Body of pancreas (tissue), 4 donors: Measurements from ENCODE around the gene PRMT7. TPM values are rescaled to one million over a fixed set of nuclear protein-coding genes. Genes with fewer than 3 reads are reported as not detected.

ENCODE experiments used
- ATAC-seq: fragments of 150-250 bp; one replicate; pipeline ENCODE4 v1.9.1; 2016
- DNase-seq, 4 donors: peaks; one replicate each; pipeline ENCODE4 v3.0.0-alpha.2; 2019
- H3K27ac ChIP-seq, 4 donors: fragments of 200-600 bp; sonication (generic); 1 replicate in 3 of 4; 2 replicates in 1 of 4; pipeline versions ENCODE4 v1.5.1 to v1.6.1; 2016 to 2019; ENCODE audit warnings: mild to moderate bottlenecking in 1 of 4, mixed read lengths in 1 of 4, moderate library complexity in 1 of 4
- H3K27me3 ChIP-seq, 2 donors: fragments of 200-600 bp; sonication (generic); one replicate each; pipeline ENCODE4 v1.6.0; 2016; ENCODE audit warnings: mild to moderate bottlenecking in 1 of 2
- H3K36me3 ChIP-seq, 2 donors: fragments of 200-600 bp; sonication (generic); replicated peaks in 1 of 2; 2 replicates each; pipeline ENCODE4 v1.5.1; 2016; ENCODE audit warnings: low read depth in 2 of 2; ENCODE audit not compliant: insufficient read depth in 1 of 2
- H3K4me1 ChIP-seq: fragments of 200-600 bp; sonication (generic); one replicate; pipeline ENCODE4 v1.6.0; 2016
- H3K4me3 ChIP-seq, 2 donors: fragments of 200-600 bp; sonication (generic); 1 replicate in 1 of 2; 2 replicates in 1 of 2; pipeline ENCODE4 v1.5.1; 2016 to 2019
- H3K9me3 ChIP-seq, 3 donors: fragments of 200-600 bp; sonication (generic); 1 replicate in 2 of 3; 2 replicates in 1 of 3; pipeline ENCODE4 v1.5.1; 2016
- POLR2A ChIP-seq, 3 donors: fragments of 450-650 bp; IDR thresholded peaks; one replicate each; pipeline ENCODE4 v1.6.1; 2016; ENCODE audit warnings: antibody characterized with exemption in 3 of 3, mild to moderate bottlenecking in 2 of 3
- WGBS, 2 donors: methylation state at CpG; one replicate each; pipeline ENCODE4 v1.1.5; 2017; 5-methylcytosine and 5-hydroxymethylcytosine counted together
- intact Hi-C: fragments of 100-400 bp; cut with DNase I; formaldehyde crosslinking; loops from one replicate; pipeline ENCODE4 v1.15.1; 2023
- total RNA-seq, 2 donors: library from RNA; depleted of rRNA; stranded (reverse); fragments of >200 nt; gene quantifications; one replicate each; pipeline ENCODE4 v1.1.0, GENCODE V29; 2016
- TF ChIP-seq, protein P1 (sequence below), 7 experiments: fragments of 450-650 bp in 4 of 7; fragments of 200-600 bp in 3 of 7; sonication (generic) in 3 of 7; IDR thresholded peaks; one replicate each; pipeline ENCODE4 v1.5.1; 2016 to 2019; ENCODE audit warnings: antibody characterized with exemption in 7 of 7

PRMT7 gene
- total RNA-seq, 2 donors from 2014 or later, result 27.4 to 35.8 TPM

DNA sequence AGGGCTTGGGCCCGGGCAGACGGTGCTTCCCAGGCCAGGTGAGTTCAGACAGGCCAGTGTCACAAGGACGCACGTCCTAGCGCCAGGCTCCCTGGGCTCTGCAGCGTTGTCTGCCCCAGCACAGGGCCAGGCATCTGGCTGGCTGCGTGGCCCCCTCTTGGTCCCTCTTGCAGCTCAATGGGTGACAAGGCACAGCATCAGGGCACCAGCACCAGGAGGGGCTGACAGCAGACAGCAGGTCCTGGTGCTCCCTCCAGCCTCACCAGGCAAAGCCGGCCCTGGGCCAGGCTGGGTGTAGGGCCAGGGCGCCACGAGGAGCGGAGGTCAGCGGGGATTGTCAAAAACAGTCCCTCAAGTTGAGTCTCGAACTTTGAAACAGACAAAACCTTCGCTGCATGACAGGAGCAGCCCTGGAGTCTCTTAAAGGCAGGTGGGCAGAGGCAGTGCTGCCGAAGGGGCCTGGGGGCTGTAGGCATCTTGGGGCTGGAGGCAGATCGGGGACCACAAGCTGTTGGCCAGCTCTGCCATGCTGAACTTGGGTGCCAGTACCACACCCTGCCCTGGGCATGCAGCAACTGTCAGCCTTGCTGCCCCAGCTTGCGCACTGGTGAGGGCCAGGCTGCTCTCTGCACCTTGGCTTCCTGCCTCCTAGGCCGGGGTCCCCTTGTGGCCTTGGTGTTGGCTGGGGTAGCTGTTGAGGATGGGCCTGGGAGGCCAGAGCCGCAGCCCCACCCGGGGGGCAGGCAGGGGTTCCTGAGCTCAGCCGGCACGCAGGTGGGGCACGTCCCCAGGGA, 48.8 kb downstream of the PRMT7 start:
- no peaks in the 10 kb centered on the region for H3K9me3 ChIP-seq
- H3K4me1 ChIP-seq, result no peaks in the 10 kb centered on the region
- intact Hi-C loops, result no loop called here
- H3K4me3 ChIP-seq, result no peak overlapping the region
- H3K27me3 ChIP-seq, result no peaks in the 10 kb centered on the region
- TF ChIP-seq, protein P1, sequence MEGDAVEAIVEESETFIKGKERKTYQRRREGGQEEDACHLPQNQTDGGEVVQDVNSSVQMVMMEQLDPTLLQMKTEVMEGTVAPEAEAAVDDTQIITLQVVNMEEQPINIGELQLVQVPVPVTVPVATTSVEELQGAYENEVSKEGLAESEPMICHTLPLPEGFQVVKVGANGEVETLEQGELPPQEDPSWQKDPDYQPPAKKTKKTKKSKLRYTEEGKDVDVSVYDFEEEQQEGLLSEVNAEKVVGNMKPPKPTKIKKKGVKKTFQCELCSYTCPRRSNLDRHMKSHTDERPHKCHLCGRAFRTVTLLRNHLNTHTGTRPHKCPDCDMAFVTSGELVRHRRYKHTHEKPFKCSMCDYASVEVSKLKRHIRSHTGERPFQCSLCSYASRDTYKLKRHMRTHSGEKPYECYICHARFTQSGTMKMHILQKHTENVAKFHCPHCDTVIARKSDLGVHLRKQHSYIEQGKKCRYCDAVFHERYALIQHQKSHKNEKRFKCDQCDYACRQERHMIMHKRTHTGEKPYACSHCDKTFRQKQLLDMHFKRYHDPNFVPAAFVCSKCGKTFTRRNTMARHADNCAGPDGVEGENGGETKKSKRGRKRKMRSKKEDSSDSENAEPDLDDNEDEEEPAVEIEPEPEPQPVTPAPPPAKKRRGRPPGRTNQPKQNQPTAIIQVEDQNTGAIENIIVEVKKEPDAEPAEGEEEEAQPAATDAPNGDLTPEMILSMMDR (IDR thresholded peaks at IDR 0.05), result no peak
- TF ChIP-seq POLR2A (IDR thresholded peaks at IDR 0.05), result no peak
- H3K27ac ChIP-seq, result no peak overlapping the region
- 91 to 92% methylated on average over 14 to 23 of the region's 23 CpGs for WGBS, 2 donors
- no peak for DNase-seq
- no peak for ATAC-seq
- peaks cover 0 to 11% of the 10 kb centered on the region in 2 donors for H3K36me3 ChIP-seq

DNA sequence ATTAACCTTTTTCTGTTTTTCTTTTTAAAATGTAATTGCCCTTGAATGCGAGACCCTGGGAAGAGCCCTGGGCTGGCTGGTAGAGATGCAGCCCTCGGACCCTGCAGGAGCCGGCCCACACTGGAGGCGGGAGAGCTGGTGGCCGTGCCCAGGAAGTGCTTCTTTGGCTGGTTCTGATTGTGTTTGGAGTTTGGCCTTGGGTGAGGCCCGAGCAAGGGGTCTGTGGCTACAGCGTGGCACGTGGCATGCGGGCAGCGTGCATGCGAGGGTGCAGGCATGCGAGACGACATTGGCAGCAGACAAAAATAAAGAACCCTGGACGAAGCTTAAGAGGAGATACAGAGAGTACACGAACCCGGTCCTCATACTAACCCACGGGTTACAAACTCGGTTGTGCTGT, 49.7 kb downstream of the PRMT7 start:
- Histone ChIP-seq H3K27ac (no peak overlapping the region), H3K36me3 (peaks cover 0 to 11% of the 10 kb centered on the region in 2 donors), H3K27me3 (no peaks in the 10 kb centered on the region), H3K9me3 (no peaks in the 10 kb centered on the region), H3K4me1 (no peaks in the 10 kb centered on the region), H3K4me3 (no peak overlapping the region)
- TF ChIP-seq, protein P1 (IDR thresholded peaks at IDR 0.05), result no peak
- TF ChIP-seq POLR2A (IDR thresholded peaks at IDR 0.05), result no peak
- WGBS, 2 donors, result 76 to 85% methylated on average over 15 to 18 of the region's 18 CpGs
- DNase-seq (no peak), ATAC-seq (no peak)
- intact Hi-C loops, result no loop called here

DNA sequence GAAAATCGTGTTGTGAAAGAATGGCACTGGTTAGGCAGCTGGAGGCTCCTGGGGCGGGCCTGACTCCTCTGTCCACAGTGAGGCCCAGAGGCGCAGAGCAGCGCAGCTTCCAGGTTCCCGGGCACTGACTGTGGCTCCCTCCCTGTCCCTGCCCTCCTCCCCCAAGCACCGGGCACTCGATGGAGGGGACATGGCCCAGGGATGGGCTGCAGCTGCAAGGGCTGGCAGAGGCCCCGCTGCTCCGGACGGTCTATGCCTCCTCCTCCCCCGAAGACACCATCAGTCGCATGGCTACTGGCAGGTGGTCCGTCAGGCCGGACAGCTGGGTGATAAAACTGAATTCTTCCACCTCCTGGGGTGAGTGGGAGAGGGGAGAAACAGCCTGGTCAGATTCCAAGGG, 50.1 kb downstream of the PRMT7 start:
- ATAC-seq (no peak), DNase-seq (no peak)
- Histone ChIP-seq H3K4me3 (no peak overlapping the region), H3K27ac (no peak overlapping the region), H3K4me1 (no peaks in the 10 kb centered on the region), H3K36me3 (peaks cover 0 to 10% of the 10 kb centered on the region in 2 donors), H3K27me3 (no peaks in the 10 kb centered on the region), H3K9me3 (no peaks in the 10 kb centered on the region)
- WGBS, 2 donors, result 70 to 74% methylated on average over 10 to 14 of the region's 14 CpGs
- intact Hi-C loops, result no loop called here
- TF ChIP-seq, protein P1 (IDR thresholded peaks at IDR 0.05), result no peak

DNA sequence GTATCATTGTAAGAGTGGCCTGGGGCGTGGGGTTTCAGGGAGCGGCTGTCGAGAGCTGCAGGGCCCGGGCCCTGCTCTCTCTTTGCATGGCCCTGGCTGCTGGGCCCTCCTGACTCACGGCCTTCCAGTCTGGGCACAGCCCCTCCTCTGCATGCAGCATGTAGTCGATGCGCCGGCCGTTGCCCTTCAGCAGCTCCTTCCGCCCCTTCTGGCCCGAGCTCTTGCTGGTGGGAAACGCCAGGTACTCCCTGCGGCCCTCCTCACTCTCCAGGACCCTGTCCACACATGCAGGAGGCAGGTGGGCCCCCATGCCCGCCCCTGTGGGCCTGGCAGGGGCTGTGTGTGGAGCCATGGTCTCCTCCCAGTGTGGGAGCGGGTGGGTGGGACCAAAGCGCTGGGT, 50.7 kb downstream of the PRMT7 start:
- TF ChIP-seq, protein P1 (IDR thresholded peaks at IDR 0.05), result no peak
- TF ChIP-seq POLR2A (IDR thresholded peaks at IDR 0.05), result no peak
- H3K4me3 ChIP-seq, result no peak overlapping the region
- H3K27me3 ChIP-seq, result no peaks in the 10 kb centered on the region
- 52 to 67% methylated on average over 9 to 16 of the region's 16 CpGs for WGBS, 2 donors
- no peaks in the 10 kb centered on the region for H3K9me3 ChIP-seq
- peaks cover 0 to 9% of the 10 kb centered on the region in 2 donors for H3K36me3 ChIP-seq
- intact Hi-C loops, result no loop called here
- ATAC-seq (no peak), DNase-seq (no peak)
- H3K27ac ChIP-seq, result no peak overlapping the region
- H3K4me1 ChIP-seq, result no peaks in the 10 kb centered on the region
